Activated gamma-delta T cell treated with anti-CD3 and anti-CD28 coated beads, Interleukin-2, amount 50 U/mL, for 16 hours (primary cell): ENCODE measurements around the gene GASK1A.
"Not testable (repeated sequence)": the region's sequence is repeated elsewhere in the genome, so short reads cannot be mapped to it uniquely, and the experiment has no call there.

ENCODE experiments used
- DNase-seq: peaks from one replicate; pipeline ENCODE4 v3.0.0-alpha.2; 2020; ENCODE audit warnings: low read depth

The GASK1A gene

DNA sequence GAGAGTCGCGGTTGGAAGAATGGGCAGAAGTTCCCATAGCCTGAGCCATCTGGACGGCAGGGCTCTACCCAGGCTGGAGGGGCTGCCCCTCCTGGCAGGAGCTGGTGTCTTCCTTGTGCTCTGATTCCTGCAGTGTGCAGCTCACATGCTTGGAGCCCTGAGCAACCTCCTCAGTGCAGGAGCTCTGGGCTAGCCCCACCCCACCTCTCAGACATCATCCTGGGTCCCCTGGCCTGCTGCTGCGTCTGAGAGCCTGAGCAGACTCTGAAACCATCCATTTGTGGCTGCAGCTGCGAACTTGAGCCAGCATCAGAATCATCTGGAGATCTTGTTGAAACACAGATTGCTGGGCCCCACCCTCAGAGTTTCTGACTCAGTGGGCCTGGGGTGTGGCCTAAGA, 84.0 kb downstream of the GASK1A start:
- no peak for DNase-seq

DNA sequence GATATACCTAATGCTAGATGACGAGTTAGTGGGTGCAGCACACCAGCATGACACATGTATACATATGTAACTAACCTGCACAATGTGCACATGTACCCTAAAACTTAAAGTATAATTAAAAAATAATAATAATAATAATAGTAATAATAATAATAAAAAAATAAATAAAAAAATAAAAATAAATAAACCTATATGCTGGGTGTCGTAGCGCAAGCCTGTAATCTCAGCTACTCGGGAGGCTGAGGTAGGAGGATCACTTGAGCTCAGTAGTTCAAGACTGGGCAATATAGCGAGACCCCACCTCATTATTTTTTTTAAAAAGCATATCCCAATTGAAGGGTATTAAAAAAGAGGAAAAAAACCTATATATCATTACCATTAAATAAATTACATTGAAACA, 91.6 kb downstream of the GASK1A start:
- not testable (repeated sequence) for DNase-seq

DNA sequence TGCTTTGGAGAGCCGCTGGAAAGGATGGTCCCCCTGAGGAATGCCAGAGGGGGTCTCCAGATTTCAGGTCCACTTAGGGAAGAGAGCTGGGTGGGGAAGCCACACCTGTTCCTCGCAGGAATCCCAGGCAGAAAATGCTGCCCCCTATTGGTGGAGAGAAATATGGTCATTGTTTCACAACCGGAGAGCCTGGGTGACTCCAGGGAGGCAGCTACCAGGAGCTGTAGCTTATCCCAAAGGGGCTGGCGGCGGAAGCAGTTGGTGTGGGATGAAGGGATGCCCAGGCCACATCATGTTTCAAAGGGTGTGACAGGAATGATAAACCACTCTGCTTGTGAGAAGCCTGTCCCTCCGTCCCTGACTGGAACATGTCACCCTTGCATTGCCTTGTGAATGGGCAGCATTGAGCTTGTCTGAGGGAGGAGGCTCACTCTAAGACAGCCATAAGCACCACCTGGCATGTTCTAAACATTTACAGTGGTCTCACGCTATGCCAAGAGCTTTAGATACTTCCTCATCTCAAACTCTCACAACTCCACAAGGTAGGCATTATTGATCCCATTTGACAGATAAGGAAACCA, 92.3 kb downstream of the GASK1A start:
- no peak for DNase-seq

DNA sequence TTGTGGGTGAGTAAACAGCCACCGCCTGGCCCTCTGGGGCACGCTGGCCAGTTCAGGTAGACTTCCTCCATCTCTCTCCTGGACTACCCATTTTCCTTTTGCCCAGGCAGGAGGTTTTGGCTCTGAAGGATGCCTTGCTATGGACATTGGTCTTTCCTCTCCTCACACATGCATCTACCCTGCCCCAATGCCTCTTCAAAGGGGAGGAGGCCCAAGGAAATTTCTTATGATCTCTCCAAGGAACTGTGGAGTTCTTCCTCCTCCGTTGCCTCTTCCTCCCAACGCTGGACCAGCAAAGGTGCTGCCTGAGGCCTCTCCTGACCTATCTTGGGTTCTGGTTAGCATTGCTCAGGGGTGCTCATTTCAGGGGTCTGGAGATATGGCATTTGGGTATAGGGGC, 93.2 kb downstream of the GASK1A start:
- DNase-seq, result no peak

DNA sequence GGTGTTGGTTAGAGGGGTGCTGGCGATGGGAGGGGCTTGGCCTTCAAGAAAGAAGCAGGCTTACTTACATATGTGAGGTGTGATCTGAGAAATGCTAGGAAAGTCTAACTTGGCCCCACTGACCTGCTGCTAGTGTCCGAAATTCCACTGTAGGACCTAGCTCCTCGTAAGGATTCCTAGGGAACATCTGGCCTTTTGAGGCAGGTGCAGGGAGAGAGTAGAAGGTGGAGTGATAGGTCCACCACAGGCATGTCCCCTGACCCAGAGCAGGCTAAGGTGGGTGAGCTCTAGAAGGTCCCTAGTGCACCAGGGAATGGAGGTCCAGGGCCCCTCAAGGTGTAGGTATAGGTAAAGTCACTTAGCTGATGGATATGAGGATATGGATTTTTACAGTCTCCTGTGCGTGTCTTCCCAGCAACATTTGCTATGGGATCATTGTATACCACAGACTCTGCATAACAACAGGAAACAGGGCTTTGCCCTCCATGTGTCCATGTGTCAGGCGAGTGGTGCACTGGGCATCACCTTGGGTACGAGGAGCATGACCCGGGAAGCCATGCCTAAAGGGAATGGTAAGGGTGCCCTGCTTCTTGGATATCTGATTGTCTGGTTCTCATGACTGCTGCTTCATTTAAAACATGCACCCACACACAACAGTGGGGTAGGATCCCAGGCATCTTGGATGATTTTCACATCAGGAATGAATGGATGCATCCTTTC, 94.2 kb downstream of the GASK1A start:
- DNase-seq, result no peak

DNA sequence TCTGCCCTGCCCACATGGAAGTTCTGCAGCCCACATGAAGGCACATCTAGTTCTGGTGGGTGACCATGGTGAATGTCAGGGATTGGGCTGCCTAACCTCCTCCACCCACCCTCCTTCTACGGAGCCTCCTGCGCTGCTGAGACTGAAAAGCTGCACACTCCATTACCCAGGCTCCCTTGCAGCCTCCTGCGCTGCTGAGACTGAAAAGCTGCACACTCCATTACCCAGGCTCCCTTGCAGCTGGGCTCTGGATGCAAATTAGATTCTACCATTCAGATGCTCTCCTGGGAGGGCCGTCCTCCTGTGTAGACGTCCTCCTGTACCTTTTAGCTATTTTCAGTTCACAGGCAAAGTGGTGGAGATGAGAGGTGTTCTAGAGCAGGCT, 94.7 kb downstream of the GASK1A start:
- DNase-seq, result no peak

DNA sequence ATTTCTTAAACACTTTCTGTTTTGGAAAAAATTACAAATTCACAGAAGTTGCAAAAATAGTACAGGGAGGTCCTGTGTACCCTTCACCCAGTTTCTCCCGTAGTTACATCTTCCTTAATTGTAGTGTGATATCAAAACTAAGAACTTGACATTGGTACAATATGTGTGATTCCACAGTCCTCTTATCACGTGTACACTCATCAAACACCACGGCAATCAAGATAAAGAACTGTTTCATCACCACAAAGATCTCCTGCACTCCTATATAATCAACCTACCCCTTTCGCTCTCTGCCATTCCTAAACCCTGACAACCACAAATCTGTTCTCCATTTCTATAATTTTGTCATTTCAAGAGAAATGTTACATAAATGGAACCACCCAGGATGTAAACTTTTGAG, 95.4 kb downstream of the GASK1A start:
- no peak for DNase-seq

DNA sequence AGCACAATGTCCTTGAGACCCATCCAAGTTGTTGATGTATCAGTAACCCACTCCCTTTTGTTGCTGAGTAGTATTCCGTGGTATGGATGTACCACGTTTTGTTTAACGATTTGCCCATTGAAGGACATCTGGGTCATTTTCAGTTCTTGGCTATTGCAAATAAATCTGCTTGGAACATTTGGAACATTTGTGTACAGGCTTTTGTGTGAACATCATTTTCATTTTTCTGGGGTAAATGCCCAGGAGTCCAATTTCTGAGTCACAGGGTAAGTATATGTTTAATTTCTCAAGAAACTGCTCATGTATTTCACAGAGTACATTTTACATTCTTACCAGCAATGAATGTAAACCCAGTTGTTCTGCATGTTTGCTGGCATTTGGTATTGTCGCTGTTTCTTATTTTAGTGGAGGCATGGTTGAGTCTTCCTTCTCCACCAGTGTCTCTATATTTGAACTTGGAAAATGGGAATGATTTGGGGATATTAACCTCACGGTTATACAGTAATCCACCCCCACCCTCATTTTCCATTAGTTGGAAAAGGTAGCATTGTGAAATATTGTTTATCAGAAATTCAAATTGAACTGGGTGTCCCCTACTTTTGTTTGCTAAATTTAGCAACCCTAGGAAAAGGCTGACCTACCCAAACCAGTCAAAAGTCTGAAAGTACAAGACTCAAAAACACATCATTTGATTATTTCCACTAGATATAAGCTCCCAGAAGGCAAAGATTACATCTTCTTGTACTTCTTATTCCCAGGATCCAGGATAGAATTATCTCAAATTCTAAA, 96.0 kb downstream of the GASK1A start:
- DNase-seq, result no peak

DNA sequence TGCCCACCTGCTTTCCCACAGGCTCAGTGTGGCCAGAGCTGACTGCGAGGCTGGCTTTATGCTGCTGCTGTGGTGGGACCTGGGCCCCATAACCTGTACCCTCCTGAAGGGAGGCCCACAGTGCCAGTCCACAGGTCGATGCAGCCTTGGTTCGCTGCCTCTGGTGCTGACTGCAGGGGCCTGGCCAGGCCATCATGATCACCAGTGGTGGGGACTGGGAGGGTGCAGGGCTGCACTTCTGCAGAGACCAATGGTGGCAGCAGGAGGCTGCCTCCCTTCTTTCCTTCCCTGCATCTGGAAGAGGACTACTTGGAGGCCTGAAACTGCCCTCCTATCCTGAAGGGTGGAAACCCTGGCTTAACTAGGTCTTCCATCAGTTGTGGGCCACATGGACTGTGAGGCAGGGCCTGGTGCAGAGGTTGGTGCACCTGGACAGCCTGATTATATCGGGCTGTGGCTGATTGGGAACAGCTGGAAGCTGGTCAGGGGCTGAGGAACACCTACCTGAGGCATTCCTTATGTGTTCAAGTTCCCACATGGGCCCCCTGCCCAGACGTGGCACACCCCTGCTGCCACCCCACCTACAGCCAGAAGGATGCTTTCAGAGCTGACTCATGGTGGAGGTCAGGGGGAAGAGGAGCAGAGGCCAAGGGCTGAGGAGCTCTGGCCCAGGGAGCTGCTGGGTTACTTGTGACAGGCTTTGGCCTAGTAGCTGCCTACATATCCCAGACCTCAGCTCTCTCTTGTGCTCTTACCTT, 97.0 kb downstream of the GASK1A start:
- DNase-seq, result no peak

DNA sequence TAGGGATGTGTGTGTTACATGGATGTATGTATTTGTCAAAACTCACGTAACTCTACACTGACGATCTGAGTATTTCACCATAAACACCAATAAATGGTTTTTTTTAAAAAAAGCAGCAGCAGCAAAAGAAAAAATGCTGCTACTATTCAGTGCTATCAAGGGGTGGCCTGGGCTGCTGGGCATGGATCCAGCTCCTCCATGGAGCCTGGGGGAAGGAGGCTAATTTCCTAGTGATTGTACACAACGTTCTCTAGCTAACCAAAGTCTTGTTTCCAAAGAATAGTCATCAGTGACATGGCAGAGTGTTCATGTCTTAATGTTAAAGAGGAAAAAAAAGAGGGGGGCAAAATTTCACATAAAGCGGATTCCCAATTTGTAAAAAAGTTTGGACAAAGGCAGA, 97.7 kb downstream of the GASK1A start:
- no peak for DNase-seq

DNA sequence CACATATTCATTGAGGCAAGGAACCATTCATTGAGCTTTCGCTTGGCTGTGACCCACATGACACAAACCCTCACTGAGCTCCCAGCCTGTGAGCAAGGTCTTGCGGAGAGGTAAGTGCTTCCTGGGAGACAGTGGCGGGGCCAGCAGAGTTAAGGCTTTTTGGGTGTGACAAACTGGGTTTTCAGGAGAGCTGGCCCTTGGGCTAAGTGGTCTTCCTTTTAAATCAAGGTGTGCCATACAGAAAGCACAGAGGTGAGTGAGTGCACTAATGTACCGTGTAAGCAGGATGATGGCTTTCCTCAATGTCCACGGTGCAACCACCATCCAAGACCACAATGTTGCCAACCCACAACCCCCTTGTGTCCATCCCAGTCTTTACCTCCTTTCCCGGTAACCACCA, 98.2 kb downstream of the GASK1A start:
- DNase-seq, result no peak

DNA sequence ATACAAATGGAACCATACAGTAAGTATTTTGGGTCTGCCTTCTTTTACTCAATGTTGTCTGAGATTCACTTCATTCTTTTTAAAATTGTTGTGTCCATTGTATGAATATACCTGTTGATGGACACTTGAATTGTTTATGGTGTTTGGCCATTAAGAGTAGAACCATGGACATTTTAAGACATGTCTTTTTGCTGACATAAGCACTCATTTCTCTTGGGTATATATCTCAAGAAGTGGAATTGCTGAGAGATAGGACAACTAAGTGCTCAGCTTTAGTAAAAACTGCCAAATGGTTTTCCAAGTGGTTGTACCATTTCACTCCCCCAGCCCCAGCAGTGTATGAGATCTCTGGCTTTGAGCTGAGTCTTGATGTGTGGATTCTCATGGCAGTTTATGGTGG, 98.6 kb downstream of the GASK1A start:
- no peak for DNase-seq

DNA sequence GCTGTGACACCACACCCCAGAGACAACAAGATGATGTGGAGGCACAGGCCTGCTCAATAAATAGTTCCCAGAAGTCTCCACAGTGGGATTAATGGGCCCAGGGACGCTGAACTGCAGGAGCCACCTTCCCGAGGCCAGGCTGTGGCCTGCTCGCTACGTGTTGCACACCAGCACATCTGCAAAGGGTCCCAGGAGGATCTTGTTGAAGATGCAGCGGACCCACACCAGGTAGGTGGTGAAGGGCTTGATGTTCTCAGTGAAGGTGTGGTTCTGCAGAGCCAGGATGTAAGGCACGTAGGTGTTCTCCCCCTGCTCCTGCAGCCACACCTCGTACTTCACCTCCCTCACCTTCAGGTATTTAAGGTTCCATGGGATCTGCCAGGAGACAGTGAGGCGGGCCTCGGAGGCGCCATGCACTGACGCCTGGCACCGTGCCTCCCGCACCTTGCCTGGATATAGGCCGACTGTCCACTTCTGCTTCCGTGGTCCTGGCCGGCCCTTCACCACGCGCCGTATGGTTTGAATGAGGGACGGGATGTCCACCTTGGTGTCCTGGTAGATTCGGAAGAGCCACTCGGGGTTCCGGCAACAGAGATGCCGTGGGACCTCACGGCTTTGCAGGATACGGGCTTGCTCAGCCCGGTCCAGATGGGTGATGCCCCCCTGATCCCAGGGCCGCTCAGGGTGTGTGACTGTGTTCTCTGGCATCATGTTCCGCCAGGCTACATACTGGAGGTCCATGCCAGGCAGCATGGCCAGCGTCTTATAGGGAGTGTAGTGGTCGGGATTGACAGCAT, 100.6 kb downstream of the GASK1A start:
- DNase-seq, result no peak

DNA sequence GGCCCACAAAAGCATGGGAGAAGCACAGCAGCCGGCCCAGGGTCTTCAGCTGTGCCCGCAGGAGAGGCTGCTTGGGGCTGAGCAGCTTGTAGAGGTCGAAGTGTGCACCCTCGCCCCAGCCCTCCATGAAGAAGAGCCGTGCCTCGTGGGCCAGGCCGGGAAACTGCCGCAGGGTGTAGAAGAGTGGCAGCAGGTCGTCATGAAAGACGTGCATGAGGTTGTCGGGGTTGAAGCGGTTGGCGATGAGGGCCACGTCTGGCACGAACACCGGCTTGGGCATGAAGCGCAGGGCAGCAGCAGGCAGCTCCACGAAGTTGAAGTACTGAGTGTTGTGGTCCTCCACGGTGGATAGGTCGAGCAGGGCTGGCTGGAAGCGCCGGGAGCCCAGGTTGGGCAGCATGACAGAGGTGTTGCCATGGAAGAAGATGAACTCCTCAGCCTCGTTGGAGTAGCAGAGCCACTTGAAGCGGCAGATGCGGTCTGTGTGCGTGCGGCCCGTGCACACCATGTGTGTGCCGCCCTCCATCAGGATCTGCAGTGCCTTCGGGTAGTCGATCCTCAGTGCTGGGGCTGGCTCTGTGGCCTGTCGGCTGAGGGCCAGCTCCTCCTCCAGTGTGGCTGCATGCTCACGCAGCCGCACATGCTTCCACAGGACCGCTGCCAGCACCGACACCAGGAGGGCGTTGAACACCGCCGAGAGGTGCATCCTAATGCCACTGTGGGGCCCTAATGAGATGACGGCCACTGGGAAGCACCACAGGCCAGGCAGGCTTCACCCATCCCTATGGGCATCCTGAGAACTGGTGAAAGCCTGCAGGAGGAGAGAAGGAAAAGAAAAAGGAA, 101.8 kb downstream of the GASK1A start:
- no peak for DNase-seq

DNA sequence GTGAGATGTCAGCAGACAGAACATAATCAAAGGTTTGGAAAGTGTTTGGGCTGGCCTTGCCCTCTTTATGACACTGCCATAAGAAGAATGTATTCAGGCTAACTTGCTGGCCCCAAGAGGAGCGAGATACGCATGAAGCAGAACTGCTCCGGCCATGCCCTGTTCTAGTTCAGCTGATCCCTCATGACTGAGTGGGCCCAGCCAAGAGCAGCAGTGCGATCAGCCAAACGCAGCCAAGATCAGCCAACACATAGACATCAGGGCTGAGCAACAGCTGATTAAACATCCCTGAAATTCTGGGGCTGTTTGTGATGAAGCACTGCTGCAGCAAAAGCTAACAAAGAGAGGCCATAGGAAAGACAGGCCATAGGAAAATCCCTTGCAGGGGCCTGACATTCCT, 102.7 kb downstream of the GASK1A start:
- DNase-seq, result no peak

DNA sequence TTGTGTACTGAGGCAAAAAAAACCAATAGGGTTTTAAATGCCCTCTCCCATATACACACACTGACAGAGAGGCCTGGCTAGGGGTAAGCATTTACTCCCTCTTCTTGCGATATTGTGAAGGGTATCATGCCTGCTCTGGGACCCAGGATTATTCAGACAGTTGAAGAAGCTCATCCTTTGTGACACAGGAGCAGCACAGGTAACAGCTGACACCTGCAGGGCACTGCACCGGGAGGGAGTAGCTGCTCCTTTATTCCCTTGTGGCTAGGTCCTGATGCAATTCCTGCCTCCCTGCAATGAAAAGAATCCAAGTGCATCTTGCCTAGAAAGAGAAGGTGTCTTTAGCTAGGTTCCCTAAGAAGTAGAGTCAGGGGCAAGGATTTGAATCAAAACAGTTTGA, 103.3 kb downstream of the GASK1A start:
- DNase-seq, result no peak

DNA sequence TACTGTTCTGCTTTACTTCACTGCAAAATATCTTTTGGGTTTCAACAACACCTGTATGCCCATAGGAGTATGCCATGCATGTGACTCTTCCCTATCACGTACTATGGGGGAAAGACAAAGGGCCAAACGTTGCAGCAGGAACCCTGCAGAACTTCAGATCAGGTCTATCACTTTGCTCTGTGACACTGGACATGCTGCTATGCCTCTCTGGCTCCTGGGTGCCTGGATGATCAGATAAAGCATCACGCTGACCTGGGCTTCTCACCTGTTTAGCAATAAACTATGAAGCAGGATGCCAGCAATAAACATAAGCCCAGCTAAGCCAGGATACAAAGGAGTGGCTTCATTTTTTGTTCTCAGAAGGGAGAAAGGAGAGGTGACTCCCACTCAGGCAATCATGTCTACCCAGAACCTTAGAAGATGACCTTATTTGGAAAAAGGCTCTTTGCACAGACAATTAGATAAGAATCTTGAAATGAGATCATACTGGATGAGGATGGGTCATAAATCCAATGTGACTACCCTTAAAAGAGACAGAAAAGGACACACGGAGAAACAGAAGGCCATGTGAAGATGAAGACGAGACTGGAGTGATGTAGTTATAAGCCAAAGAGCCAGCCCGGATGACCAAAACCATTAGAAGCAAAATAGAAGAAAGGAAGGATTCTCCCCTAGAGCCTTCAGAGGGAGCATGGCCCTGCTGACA, 107.5 kb downstream of the GASK1A start:
- DNase-seq, result no peak

DNA sequence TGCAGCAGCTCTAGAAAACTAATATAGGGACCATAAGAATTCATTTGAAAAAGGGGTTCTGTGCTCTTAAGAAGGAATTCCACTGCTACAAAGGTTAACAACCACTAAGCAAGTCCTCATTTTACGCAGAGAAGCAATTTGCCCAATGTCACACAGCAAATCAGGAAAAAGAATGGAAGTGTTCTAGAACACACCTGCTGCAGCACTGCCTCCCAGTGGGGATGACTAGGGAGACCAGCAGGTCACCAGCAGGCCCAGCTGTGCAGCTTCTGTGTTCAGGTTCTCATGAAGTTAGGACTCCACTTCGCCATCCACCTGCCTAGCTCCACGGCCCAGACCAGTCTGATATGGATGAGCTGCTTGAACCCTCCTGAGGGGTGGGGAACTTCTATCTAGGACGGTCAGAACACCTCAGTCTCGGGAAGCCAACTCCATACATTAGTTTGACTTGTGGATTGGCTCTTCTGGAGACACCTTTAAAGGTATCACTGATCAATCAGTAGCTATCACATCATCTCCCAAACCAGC, 108.2 kb downstream of the GASK1A start:
- no peak for DNase-seq

DNA sequence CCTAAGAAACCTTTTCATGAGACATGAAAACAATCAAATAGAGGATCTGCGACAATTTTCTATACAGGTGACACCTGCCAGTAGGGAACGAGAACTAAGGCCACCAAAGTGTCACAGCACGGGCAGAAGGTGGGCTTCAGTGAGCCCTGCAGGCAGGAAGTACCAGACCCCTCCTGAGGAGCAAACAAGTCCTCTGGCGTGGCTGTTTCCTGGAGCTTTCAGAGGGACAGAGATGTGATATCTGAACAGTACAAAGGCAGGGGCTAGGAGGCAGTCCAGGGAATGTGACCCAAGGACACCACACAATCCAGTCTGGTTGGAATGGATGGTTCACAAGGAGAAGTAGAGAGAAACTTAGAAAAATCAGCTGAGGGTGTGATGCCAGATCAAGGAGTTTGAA, 110.0 kb downstream of the GASK1A start:
- no peak for DNase-seq

DNA sequence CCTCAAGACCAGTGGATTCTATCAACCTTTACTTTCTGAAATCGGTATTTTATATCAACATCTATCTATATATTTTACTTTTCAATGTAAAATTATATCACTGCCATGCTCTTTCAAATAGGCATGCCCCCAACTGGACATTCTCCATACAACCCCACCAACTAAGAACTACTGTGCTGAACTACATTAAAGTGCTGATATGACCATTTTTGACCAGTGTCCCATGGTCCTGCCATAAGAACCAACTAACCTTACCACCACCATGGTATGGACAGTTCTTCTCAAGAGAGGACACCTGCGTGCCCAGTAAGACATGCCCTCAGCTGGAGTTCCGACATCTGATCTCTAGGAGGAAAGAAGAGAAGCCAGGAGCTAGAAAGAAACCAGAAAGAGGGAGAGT, 111.1 kb downstream of the GASK1A start:
- no peak for DNase-seq
